ENCODE data around the gene SEC16A.
A peak's percentile ranks its signal among the peaks of the same experiment; 100 is the strongest.

Gene SEC16A

DNA sequence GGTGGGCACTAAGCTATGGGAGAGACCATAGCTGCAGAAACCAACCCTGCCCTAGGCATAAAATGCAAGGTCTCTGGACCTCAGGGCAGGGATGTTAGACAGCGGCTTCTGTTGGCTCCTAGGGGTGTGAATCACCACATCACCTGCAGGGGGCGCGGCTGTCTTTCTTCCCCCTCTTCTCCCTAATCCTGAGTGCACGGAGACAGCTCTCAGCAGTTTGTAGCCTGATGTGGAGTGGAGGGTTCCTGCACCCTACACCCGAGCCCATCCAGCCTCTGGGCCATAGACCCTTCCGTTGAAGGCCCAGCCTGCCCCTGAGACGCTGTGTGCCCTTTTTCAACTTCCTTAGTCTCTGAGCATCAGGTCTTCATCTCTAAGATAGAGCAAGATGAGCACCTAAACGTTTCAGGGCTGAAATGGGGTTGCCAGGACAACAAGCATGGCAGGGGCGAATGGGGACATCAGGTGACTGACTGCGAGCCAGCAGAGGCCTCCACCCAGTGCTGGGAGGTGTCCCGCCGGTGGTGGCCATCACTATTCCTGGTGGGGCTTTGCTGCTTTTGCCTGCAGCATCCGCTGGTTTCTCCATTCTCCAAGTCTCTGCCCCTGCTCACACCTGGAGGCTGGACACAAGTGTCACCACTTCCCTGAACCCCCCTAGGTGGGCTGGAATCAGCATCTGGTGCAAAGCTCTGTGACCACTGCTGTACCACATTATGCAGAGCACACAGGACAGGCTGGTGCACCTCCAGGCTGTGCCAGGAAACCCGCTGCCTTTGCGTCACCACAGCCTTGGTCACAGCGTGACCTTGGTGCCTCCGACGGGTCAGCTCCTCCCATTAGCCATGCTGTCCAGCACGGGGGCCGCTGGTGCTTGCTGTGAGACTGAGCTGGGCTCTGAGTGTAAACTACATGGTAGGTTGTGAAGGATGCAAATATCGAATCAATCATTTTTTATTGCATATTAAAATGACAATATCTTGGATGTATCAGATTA is 2.5 kb upstream of the SEC16A start:
- TF ChIP-seq SUZ12 (IDR thresholded peaks at IDR 0.05), result no peak
- TF ChIP-seq SP1 (IDR thresholded peaks at IDR 0.05), result no peak
- no peak for TF ChIP-seq LEF1 (IDR thresholded peaks at IDR 0.05; ENCODE audit: borderline replicate concordance)
- TF ChIP-seq ELF4 (IDR thresholded peaks at IDR 0.05), result no peak
- no peak for TF ChIP-seq FOXK2 (IDR thresholded peaks at IDR 0.05)
- TF ChIP-seq BHLHE40 (IDR thresholded peaks at IDR 0.05; ENCODE audit: borderline replicate concordance), result no peak
- TF ChIP-seq HDGF (IDR thresholded peaks at IDR 0.05; ENCODE audit: borderline replicate concordance), result no peak
- no peak for TF ChIP-seq L3MBTL2 (conservative IDR thresholded peaks at IDR 0.05)
- no peak for TF ChIP-seq NFRKB (IDR thresholded peaks at IDR 0.05)
- no peak for TF ChIP-seq TARDBP (IDR thresholded peaks at IDR 0.05)
- no peak for TF ChIP-seq FOXA1 (IDR thresholded peaks at IDR 0.05)
- TF ChIP-seq FOXM1 (IDR thresholded peaks at IDR 0.05; ENCODE audit: borderline replicate concordance), result no peak
- no peak for TF ChIP-seq ARNT (IDR thresholded peaks at IDR 0.05)
- TF ChIP-seq CTBP1 (IDR thresholded peaks at IDR 0.05; ENCODE audit: borderline replicate concordance), result no peak
- TF ChIP-seq ZNF384 (IDR thresholded peaks at IDR 0.05), result no peak
- ChIA-PET POLR2A (interaction anchor here (1.3 kb wide), 1 partner anchor 122 kb away, joined by 3 read pairs; the partner anchor contains the start of gene DNLZ), CTCF (interaction anchor here (0.6 to 2.8 kb wide), 9 partner anchors 27 to 220 kb away, joined by 3 to 13 read pairs (median 3); no protein-coding TSS in a partner anchor)
- peak; percentile 76 for DNase-seq (ENCODE audit: extremely low spot score)

GRCh38 chr9:136484153-136485048 is 1.6 kb upstream of the SEC16A start:
- POLR2A ChIA-PET, result interaction anchor here (0.6 to 1.3 kb wide), 6 partner anchors 12 to 229 kb away, joined by 3 to 4 read pairs (median 3); partner anchors contain the start of gene DNLZ
- TF ChIP-seq FOXK2 (IDR thresholded peaks at IDR 0.05) (no peak), ZNF384 (IDR thresholded peaks at IDR 0.05) (no peak), CTBP1 (IDR thresholded peaks at IDR 0.05; ENCODE audit: borderline replicate concordance) (no peak), ELF4 (IDR thresholded peaks at IDR 0.05) (no peak), NFRKB (IDR thresholded peaks at IDR 0.05) (no peak), HDGF (IDR thresholded peaks at IDR 0.05; ENCODE audit: borderline replicate concordance) (no peak), SP1 (IDR thresholded peaks at IDR 0.05) (no peak), FOXA1 (IDR thresholded peaks at IDR 0.05) (no peak), SUZ12 (IDR thresholded peaks at IDR 0.05) (no peak), LEF1 (IDR thresholded peaks at IDR 0.05; ENCODE audit: borderline replicate concordance) (no peak), L3MBTL2 (conservative IDR thresholded peaks at IDR 0.05) (no peak)
- TF ChIP-seq, protein P1, sequence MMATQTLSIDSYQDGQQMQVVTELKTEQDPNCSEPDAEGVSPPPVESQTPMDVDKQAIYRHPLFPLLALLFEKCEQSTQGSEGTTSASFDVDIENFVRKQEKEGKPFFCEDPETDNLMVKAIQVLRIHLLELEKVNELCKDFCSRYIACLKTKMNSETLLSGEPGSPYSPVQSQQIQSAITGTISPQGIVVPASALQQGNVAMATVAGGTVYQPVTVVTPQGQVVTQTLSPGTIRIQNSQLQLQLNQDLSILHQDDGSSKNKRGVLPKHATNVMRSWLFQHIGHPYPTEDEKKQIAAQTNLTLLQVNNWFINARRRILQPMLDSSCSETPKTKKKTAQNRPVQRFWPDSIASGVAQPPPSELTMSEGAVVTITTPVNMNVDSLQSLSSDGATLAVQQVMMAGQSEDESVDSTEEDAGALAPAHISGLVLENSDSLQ (IDR thresholded peaks at IDR 0.05), result no peak
- CTCF ChIA-PET, result interaction anchor here (0.7 to 2.8 kb wide), 6 partner anchors 26 to 187 kb away, joined by 3 to 13 read pairs (median 3); no protein-coding TSS in a partner anchor
- no peak for DNase-seq (ENCODE audit: extremely low spot score)

- CTCF ChIA-PET, result interaction anchor here (2.8 kb wide), 1 partner anchor 146 kb away, joined by 13 read pairs; no protein-coding TSS in a partner anchor
- TF ChIP-seq L3MBTL2 (conservative IDR thresholded peaks at IDR 0.05) (peak; percentile 78), ZNF384 (IDR thresholded peaks at IDR 0.05) (no peak)
- DNase-seq (ENCODE audit: extremely low spot score), result peak; percentile 95
- POLR2A ChIA-PET, result interaction anchor here (0.6 to 1.3 kb wide), 6 partner anchors 12 to 230 kb away, joined by 3 to 4 read pairs (median 3); partner anchors contain the start of gene DNLZ
Measured at GRCh38 chr9:136483589-136484152, 831 bp upstream of the SEC16A start.

GRCh38 chr9:136482046-136482792 is 621 bp downstream of the SEC16A start:
- no peak for TF ChIP-seq ARNT (IDR thresholded peaks at IDR 0.05)
- TF ChIP-seq, protein P1 (IDR thresholded peaks at IDR 0.05), result no peak
- TF ChIP-seq BHLHE40 (IDR thresholded peaks at IDR 0.05; ENCODE audit: borderline replicate concordance), result no peak
- no peak for TF ChIP-seq FOXA1 (IDR thresholded peaks at IDR 0.05)
- no peak for TF ChIP-seq TARDBP (IDR thresholded peaks at IDR 0.05)
- no peak for TF ChIP-seq FOXK2 (IDR thresholded peaks at IDR 0.05)
- no peak for TF ChIP-seq SUZ12 (IDR thresholded peaks at IDR 0.05)
- TF ChIP-seq L3MBTL2 (conservative IDR thresholded peaks at IDR 0.05), result no peak
- TF ChIP-seq CTBP1 (IDR thresholded peaks at IDR 0.05; ENCODE audit: borderline replicate concordance), result no peak
- no peak for TF ChIP-seq ELF4 (IDR thresholded peaks at IDR 0.05)
- no peak for TF ChIP-seq NFRKB (IDR thresholded peaks at IDR 0.05)
- no peak for TF ChIP-seq LEF1 (IDR thresholded peaks at IDR 0.05; ENCODE audit: borderline replicate concordance)
- no peak for TF ChIP-seq HDGF (IDR thresholded peaks at IDR 0.05; ENCODE audit: borderline replicate concordance)
- TF ChIP-seq ZNF384 (IDR thresholded peaks at IDR 0.05), result no peak
- no peak for TF ChIP-seq SP1 (IDR thresholded peaks at IDR 0.05)
- no peak for TF ChIP-seq FOXM1 (IDR thresholded peaks at IDR 0.05; ENCODE audit: borderline replicate concordance)
- CTCF ChIA-PET, result no interaction called here
- no peak for DNase-seq (ENCODE audit: extremely low spot score)
- POLR2A ChIA-PET, result no interaction called here

- ChIA-PET CTCF (no interaction called here), POLR2A (no interaction called here)
- no peak for DNase-seq (ENCODE audit: extremely low spot score)
- TF ChIP-seq L3MBTL2 (conservative IDR thresholded peaks at IDR 0.05) (no peak), FOXK2 (IDR thresholded peaks at IDR 0.05) (no peak), ELF4 (IDR thresholded peaks at IDR 0.05) (no peak), CTBP1 (IDR thresholded peaks at IDR 0.05; ENCODE audit: borderline replicate concordance) (no peak), HDGF (IDR thresholded peaks at IDR 0.05; ENCODE audit: borderline replicate concordance) (no peak), NFRKB (IDR thresholded peaks at IDR 0.05) (no peak), BHLHE40 (IDR thresholded peaks at IDR 0.05; ENCODE audit: borderline replicate concordance) (no peak), TARDBP (IDR thresholded peaks at IDR 0.05) (no peak), SUZ12 (IDR thresholded peaks at IDR 0.05) (no peak), ZNF384 (IDR thresholded peaks at IDR 0.05) (no peak), FOXM1 (IDR thresholded peaks at IDR 0.05; ENCODE audit: borderline replicate concordance) (no peak), ARNT (IDR thresholded peaks at IDR 0.05) (no peak), FOXA1 (IDR thresholded peaks at IDR 0.05) (no peak), LEF1 (IDR thresholded peaks at IDR 0.05; ENCODE audit: borderline replicate concordance) (no peak), SP1 (IDR thresholded peaks at IDR 0.05) (no peak)
- TF ChIP-seq, protein P1 (IDR thresholded peaks at IDR 0.05), result no peak
Measured at GRCh38 chr9:136481558-136481957, 1.3 kb downstream of the SEC16A start.

All from HEK293T (cell line).